Kidney (tissue), 14 donors: ENCODE results near the gene HTATIP2. TPM values are rescaled to one million over a fixed set of nuclear protein-coding genes. Genes with fewer than 3 reads are reported as not detected.

Experiments
- DNase-seq, 5 donors: peaks; one replicate each; pipeline ENCODE4 v3.0.0-alpha.2; 2013 to 2020
- FAIRE-seq: peaks from 2 replicates; lab custom pipeline; 2012; peaks lifted over from hg19 to GRCh38; lab: Jason Lieb, UNC
- H3K27ac ChIP-seq, 2 donors: one replicate each; pipeline ENCODE4 v1.7.0; 2013; ENCODE audit warnings: low read depth in 2 of 2, low read length in 2 of 2, inconsistent platforms in 1 of 2
- H3K27me3 ChIP-seq: one replicate; pipeline ENCODE4 v1.7.1; 2013; ENCODE audit warnings: low read length, inconsistent platforms; ENCODE audit not compliant: control insufficient read depth, insufficient read depth
- H3K36me3 ChIP-seq, 3 donors: one replicate each; pipeline versions ENCODE4 v1.7.0 to v1.7.1; 2013; ENCODE audit warnings: low read length in 3 of 3, control low read depth in 1 of 3, inconsistent platforms in 1 of 3; ENCODE audit not compliant: insufficient read depth in 3 of 3, control insufficient read depth in 2 of 3
- H3K4me1 ChIP-seq, 3 donors: one replicate each; pipeline versions ENCODE4 v1.7.0 to v1.7.1; 2013; ENCODE audit warnings: low read length in 3 of 3, inconsistent platforms in 1 of 3, low read depth in 1 of 3; ENCODE audit not compliant: control insufficient read depth in 2 of 3, insufficient read depth in 2 of 3
- H3K4me3 ChIP-seq, 3 donors: one replicate each; pipeline versions ENCODE4 v1.7.0 to v1.8.1; 2013; ENCODE audit warnings: low read length in 3 of 3, control low read depth in 1 of 3, inconsistent platforms in 1 of 3
- H3K9ac ChIP-seq, 3 donors: one replicate each; pipeline versions ENCODE4 v1.7.0 to v1.7.1; 2013; ENCODE audit warnings: low read length in 3 of 3, control low read depth in 1 of 3, inconsistent platforms in 1 of 3
- H3K9me3 ChIP-seq, 3 donors: one replicate each; pipeline versions ENCODE4 v1.7.0 to v1.7.1; 2013; ENCODE audit warnings: low read length in 3 of 3, control low read depth in 1 of 3, inconsistent platforms in 1 of 3; ENCODE audit not compliant: control insufficient read depth in 2 of 3, insufficient read depth in 1 of 3
- CTCF ChIP-seq: IDR thresholded peaks from 3 replicates; pipeline ENCODE4 v1.5.1; 2012; ENCODE audit warnings: mild to moderate bottlenecking, moderate library complexity, borderline replicate concordance; ENCODE audit not compliant: insufficient read depth; ENCODE audit errors: extremely low read depth
- intact Hi-C: fragments of 100-400 bp; cut with DNase I; formaldehyde crosslinking; loops from one replicate; pipeline ENCODE4 v1.11.1; 2022
- polyA plus RNA-seq: library from polyadenylated mRNA; stranded (reverse); fragments of 350-450 nt; fragmentation: Illumina TruSeq; extraction: RNeasy Lipid Tissue Mini Kit (QIAGEN cat#74804); gene quantifications from one replicate; pipeline ENCODE4 v1.2.3, GENCODE V29; 2014; ENCODE audit warnings: low read depth, low replicate concordance; ENCODE audit not compliant: insufficient read depth
- total RNA-seq: library from RNA; stranded (reverse); fragmentation: NEBNext Ultra II Directional; extraction: Animal tissue kit (Norgen Biotek cat#: 25700); gene quantifications from one replicate; pipeline ENCODE4 v1.2.1, GENCODE V29; 2021
- donor health status: control.
- donor health status: control.
- donor health status: control.
- donor health status: control.
- donor health status: control.
- donor health status: DM: yes; HTN: yes; CAD: no.
- donor health status: Normal renal cell carcinoma (clear cell type).

HTATIP2 gene
- total and polyA plus RNA-seq, 2 donors from 2014 or later = 37.5 to 57.8 TPM

DNA sequence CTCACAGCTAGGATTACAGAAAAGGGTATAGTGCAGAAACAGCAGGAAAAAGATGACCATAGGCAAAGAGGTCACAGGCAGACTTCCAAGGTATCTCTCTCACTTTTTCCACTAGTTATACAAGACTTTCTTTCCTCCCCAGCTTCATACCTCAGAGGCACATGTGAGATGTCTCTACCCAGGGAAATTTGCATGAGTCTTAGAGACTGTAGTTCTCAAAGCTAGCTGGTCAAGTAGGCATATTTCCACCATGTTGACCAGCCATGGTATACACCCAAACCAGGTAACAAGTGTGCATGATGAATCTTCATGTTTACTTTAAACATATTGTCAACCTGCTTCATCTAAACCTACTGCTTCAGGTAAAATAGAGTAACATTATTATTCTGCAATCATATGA, 51.9 kb downstream of the HTATIP2 start:
- intact Hi-C loops = no loop called here
- H3K36me3 ChIP-seq = no peaks in the 10 kb centered on the region
- no peak overlapping the region for H3K9ac ChIP-seq
- no peaks in the 10 kb centered on the region for H3K9me3 ChIP-seq
- H3K27ac ChIP-seq = no peak overlapping the region
- DNase-seq (no peak), FAIRE-seq (no peak)
- no peak for TF ChIP-seq CTCF
- H3K4me3 ChIP-seq = no peak overlapping the region
- no peaks in the 10 kb centered on the region for H3K27me3 ChIP-seq
- H3K4me1 ChIP-seq = no peaks in the 10 kb centered on the region

- DNase-seq = no peak
- H3K4me1 ChIP-seq = no peaks in the 10 kb centered on the region
- intact Hi-C loops = no loop called here
- H3K9ac ChIP-seq = no peak overlapping the region
- no peak overlapping the region for H3K4me3 ChIP-seq
- no peak for FAIRE-seq
- H3K9me3 ChIP-seq = no peaks in the 10 kb centered on the region
- peaks cover 0 to 4% (median 0%) of the 10 kb centered on the region in 3 donors for H3K36me3 ChIP-seq
- no peak for TF ChIP-seq CTCF
- no peaks in the 10 kb centered on the region for H3K27me3 ChIP-seq
- H3K27ac ChIP-seq = no peak overlapping the region
Measured at GRCh38 chr11:20417771-20418170, 54.3 kb downstream of the HTATIP2 start.

DNA sequence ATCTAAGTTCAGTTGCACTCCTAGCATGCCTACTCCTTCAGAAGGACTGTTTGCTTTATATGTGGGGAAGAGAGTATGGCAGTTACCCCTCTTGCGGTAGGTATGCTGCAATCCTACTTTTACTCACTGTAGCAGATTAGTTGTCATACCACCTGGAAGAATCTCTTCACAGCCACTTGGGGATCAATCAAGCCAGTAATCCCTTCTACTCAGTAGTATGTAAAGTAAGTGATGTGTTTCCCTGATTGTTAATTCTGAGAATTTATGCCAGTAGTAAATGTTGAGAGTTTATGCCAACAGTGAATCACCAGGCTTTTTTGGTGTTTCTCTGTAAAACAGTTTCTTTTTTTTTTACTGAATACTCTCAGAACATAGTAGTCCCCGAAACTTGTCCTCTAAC, 58.4 kb downstream of the HTATIP2 start:
- DNase-seq (no peak), FAIRE-seq (no peak)
- H3K27ac ChIP-seq = no peak overlapping the region
- no peaks in the 10 kb centered on the region for H3K9me3 ChIP-seq
- intact Hi-C loops = no loop called here
- H3K27me3 ChIP-seq = no peaks in the 10 kb centered on the region
- no peak overlapping the region for H3K9ac ChIP-seq
- TF ChIP-seq CTCF = no peak
- H3K4me3 ChIP-seq = no peak overlapping the region
- H3K36me3 ChIP-seq = peaks cover 0 to 4% (median 0%) of the 10 kb centered on the region in 3 donors
- no peaks in the 10 kb centered on the region for H3K4me1 ChIP-seq

DNA sequence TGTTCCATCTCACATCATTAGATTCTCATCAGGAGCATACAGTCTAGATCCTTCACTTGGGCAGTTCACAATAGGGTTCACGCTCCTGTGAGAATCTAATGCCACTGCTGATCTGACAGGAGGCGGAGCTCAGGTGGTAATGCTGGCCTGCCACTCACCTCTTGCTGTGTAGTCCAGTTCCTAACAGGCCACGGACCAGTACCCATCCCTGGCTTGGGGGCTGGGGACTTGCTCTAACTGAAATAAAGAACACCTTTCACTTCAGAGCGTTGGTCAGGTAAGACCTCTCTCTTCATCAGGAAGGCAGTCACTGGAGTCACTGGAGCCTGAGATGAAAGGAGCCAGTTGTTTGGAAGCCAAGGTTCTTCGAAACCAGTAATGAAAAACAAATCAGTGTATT, 65.7 kb downstream of the HTATIP2 start:
- intact Hi-C loops = no loop called here
- H3K4me1 ChIP-seq = no peaks in the 10 kb centered on the region
- DNase-seq = peak in 2 of 5 donors; percentile 12 to 26
- no peak overlapping the region for H3K27ac ChIP-seq
- no peak for TF ChIP-seq CTCF
- peaks cover 0 to 2% (median 0%) of the 10 kb centered on the region in 3 donors for H3K36me3 ChIP-seq
- no peaks in the 10 kb centered on the region for H3K27me3 ChIP-seq
- no peaks in the 10 kb centered on the region for H3K9me3 ChIP-seq
- FAIRE-seq = no peak
- no peak overlapping the region for H3K4me3 ChIP-seq
- no peak overlapping the region for H3K9ac ChIP-seq
